ENCODE measurements around the gene ASCL2. TPM values are rescaled to one million over a fixed set of nuclear protein-coding genes. Genes with fewer than 3 reads are reported as not detected.
A peak's percentile ranks its signal among the peaks of the same experiment; 100 is the strongest.

ASCL2 gene
- total and polyA plus RNA-seq, 2 donors from 2014 or later, result 1.2 to 5.0 TPM

DNA sequence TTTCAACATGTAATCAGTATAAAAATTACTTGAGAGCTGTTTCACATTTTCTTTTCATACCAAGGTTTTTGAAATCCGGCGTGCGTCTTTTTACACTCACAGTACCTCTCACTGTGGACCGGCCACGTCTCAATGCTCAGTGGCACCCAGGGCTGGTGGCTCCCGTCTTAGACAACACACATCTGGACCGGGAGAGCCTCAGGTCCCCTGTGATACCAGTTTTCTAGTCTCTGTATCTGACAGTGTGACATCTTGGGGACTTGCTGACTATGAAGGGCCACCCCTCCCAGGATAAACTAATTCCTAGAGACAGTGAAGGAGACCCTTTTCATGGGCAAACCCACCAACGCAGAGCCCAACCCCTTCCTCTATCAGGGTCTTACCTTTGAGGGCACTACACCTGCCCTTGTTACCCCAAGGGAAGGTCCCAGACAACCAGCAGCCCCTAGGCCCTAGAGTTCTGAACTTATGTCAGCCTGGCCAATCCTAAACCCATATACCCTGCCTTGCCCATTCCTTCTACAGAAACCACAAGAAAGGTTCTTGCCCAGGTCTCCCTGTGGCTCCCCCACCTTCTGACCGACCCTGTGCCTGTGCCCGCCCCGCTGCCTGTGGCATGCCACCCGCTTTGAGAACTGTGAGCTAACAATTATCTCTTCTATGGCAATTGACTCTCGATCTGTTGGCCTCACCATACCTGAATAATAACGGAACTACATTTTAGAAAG, 6.1 kb upstream of the ASCL2 start:
- TF ChIP-seq, protein P1, sequence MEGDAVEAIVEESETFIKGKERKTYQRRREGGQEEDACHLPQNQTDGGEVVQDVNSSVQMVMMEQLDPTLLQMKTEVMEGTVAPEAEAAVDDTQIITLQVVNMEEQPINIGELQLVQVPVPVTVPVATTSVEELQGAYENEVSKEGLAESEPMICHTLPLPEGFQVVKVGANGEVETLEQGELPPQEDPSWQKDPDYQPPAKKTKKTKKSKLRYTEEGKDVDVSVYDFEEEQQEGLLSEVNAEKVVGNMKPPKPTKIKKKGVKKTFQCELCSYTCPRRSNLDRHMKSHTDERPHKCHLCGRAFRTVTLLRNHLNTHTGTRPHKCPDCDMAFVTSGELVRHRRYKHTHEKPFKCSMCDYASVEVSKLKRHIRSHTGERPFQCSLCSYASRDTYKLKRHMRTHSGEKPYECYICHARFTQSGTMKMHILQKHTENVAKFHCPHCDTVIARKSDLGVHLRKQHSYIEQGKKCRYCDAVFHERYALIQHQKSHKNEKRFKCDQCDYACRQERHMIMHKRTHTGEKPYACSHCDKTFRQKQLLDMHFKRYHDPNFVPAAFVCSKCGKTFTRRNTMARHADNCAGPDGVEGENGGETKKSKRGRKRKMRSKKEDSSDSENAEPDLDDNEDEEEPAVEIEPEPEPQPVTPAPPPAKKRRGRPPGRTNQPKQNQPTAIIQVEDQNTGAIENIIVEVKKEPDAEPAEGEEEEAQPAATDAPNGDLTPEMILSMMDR (IDR thresholded peaks at IDR 0.05; ENCODE audit: borderline replicate concordance, extremely low read depth, insufficient read depth), result no peak
- intact Hi-C loops (cut with DNase I), result no loop called here
- H3K36me3 ChIP-seq (ENCODE audit: control insufficient read depth in 2 of 3, insufficient read depth in 3 of 3, low read length in 3 of 3), result no peaks in the 10 kb centered on the region
- peak in 1 of 5 donors; percentile 49 for DNase-seq
- H3K27me3 ChIP-seq (ENCODE audit: control insufficient read depth, insufficient read depth, low read length), result peaks cover 3% of the 10 kb centered on the region
- no peak overlapping the region for H3K9ac ChIP-seq (ENCODE audit: low read length in 3 of 3)
- peaks cover 0 to 4% (median 0%) of the 10 kb centered on the region in 3 donors for H3K4me1 ChIP-seq (ENCODE audit: control insufficient read depth in 2 of 3, insufficient read depth in 2 of 3, low read depth in 1 of 3, low read length in 3 of 3)
- FAIRE-seq, result no peak
- H3K27ac ChIP-seq (ENCODE audit: low read depth in 2 of 2, low read length in 2 of 2), result peak overlapping the region in 1 of 2 donors; percentile 32
- H3K4me3 ChIP-seq (ENCODE audit: low read length in 3 of 3), result no peak overlapping the region
- H3K9me3 ChIP-seq (ENCODE audit: control insufficient read depth in 2 of 3, insufficient read depth in 1 of 3, low read length in 3 of 3), result no peaks in the 10 kb centered on the region

DNA sequence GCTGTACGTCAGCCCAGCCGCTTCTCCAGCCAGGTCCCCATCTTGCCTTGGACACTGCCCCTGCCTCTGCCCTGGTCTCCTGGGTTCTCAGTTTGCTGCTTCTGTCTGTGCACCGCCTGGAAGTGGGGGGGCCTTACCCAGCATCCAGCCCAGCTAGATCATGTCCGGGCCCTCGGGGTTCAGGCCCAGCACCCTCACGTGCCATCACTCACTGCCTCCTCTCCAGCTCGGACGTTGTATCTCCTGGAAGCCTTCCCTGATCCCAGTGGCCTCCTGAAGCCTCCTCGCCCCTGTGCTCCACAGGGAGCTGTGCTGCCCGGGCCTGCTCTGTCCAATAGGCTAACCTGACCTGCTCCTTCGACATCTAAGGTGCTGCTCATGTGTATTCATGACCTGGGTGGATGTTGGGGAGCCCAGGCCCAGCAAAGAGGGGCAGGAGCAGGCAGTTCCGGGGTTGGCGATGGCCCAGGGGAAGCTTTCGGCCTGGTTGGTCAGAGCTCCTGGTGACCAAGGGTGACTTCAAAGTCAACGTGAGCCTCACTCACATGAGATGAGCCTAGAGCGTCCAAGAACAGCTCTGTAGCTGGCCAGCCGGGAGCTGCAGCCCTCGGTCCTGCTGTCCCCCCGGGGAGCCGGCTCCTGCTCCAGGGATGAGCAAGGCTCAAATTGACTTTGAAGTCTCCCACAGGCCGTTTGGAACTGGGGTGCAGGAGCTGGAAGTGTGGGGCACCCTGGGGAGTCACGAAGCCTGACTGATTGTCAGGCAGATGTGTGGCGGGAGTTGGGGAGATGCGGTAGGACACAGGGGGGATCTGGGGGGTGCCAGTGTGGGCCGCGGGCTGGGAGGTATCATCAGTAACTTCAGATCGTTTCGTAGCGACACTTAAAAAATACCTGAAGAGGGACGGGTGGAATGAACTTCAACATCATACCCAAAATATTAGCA, 5.2 kb upstream of the ASCL2 start:
- H3K9me3 ChIP-seq (ENCODE audit: control insufficient read depth in 2 of 3, insufficient read depth in 1 of 3, low read length in 3 of 3), result no peaks in the 10 kb centered on the region
- DNase-seq (peak in 2 of 5 donors; percentile 5 to 60), FAIRE-seq (no peak)
- H3K4me1 ChIP-seq (ENCODE audit: control insufficient read depth in 2 of 3, insufficient read depth in 2 of 3, low read depth in 1 of 3, low read length in 3 of 3), result peaks cover 0 to 4% (median 0%) of the 10 kb centered on the region in 3 donors
- H3K4me3 ChIP-seq (ENCODE audit: low read length in 3 of 3), result no peak overlapping the region
- peaks cover 3% of the 10 kb centered on the region for H3K27me3 ChIP-seq (ENCODE audit: control insufficient read depth, insufficient read depth, low read length)
- no peaks in the 10 kb centered on the region for H3K36me3 ChIP-seq (ENCODE audit: control insufficient read depth in 2 of 3, insufficient read depth in 3 of 3, low read length in 3 of 3)
- no peak overlapping the region for H3K9ac ChIP-seq (ENCODE audit: low read length in 3 of 3)
- H3K27ac ChIP-seq (ENCODE audit: low read depth in 2 of 2, low read length in 2 of 2), result no peak overlapping the region
- TF ChIP-seq, protein P1 (IDR thresholded peaks at IDR 0.05; ENCODE audit: borderline replicate concordance, extremely low read depth, insufficient read depth), result no peak
- intact Hi-C loops (cut with DNase I), result no loop called here

DNA sequence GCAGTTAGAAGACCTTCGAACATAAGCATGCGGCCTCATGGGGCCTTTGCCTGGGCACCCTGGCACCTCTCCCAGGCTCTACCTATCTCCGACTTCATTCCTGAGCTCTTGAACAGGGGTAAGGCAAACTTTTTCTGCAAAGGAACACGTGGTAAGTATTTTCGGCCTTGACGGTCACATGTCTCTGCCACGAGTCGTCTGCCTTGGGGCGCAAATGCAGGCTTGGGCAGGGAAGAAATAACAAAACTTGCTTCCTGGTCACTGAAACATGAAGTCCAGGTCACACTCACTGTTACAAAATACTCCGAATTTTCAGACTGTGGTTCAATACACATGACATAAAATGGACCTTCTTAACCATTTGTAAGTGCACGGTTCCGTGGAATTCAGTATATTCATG, 3.4 kb upstream of the ASCL2 start:
- intact Hi-C loops (cut with DNase I), result no loop called here
- Histone ChIP-seq H3K27me3 (ENCODE audit: control insufficient read depth, insufficient read depth, low read length) (peaks cover 3% of the 10 kb centered on the region), H3K9me3 (ENCODE audit: control insufficient read depth in 2 of 3, insufficient read depth in 1 of 3, low read length in 3 of 3) (no peaks in the 10 kb centered on the region), H3K4me3 (ENCODE audit: low read length in 3 of 3) (no peak overlapping the region), H3K4me1 (ENCODE audit: control insufficient read depth in 2 of 3, insufficient read depth in 2 of 3, low read depth in 1 of 3, low read length in 3 of 3) (peaks cover 0 to 10% (median 0%) of the 10 kb centered on the region in 3 donors), H3K9ac (ENCODE audit: low read length in 3 of 3) (no peak overlapping the region), H3K36me3 (ENCODE audit: control insufficient read depth in 2 of 3, insufficient read depth in 3 of 3, low read length in 3 of 3) (no peaks in the 10 kb centered on the region), H3K27ac (ENCODE audit: low read depth in 2 of 2, low read length in 2 of 2) (no peak overlapping the region)
- FAIRE-seq (no peak), DNase-seq (peak in 2 of 5 donors; percentile 8 to 82)
- TF ChIP-seq, protein P1 (IDR thresholded peaks at IDR 0.05; ENCODE audit: borderline replicate concordance, extremely low read depth, insufficient read depth), result no peak
